Stimulated activated CD8-positive, alpha-beta memory T cell treated with anti-CD3 and anti-CD28 coated beads, Interleukin-12 subunit alpha, Interleukin-12 subunit beta, amount 100 ng/mL, for 4 hours (primary cell): ENCODE data around the gene COG5.

Source experiments
- DNase-seq: peaks from one replicate; pipeline ENCODE4 v3.0.0-alpha.2; 2020; ENCODE audit warnings: low read depth

The COG5 gene

GRCh38 chr7:107563775-107564552, at the start of gene COG5, which contains the start of gene DUS4L:
COG5 (minus strand) TSS chr7:107563920; CDS start chr7:107563896, 24 bp downstream.
DUS4L (plus strand) TSS chr7:107563971; CDS start chr7:107567071, 3,100 bp downstream.
- peak; percentile 78 for DNase-seq

GRCh38 chr7:107613439-107613838, 49.7 kb upstream of the COG5 start:
- DNase-seq: no peak

GRCh38 chr7:107610323-107610722, 46.6 kb upstream of the COG5 start:
- no peak for DNase-seq

- DNase-seq: no peak
Observed at GRCh38 chr7:107609811-107610261, 46.1 kb upstream of the COG5 start.

- no peak for DNase-seq
Observed at GRCh38 chr7:107606303-107606702, 42.6 kb upstream of the COG5 start.

GRCh38 chr7:107605218-107605815, 41.6 kb upstream of the COG5 start:
- no peak for DNase-seq

- DNase-seq: no peak
Observed at GRCh38 chr7:107600816-107601215, 37.1 kb upstream of the COG5 start.

GRCh38 chr7:107599262-107599661, 35.5 kb upstream of the COG5 start:
- DNase-seq: no peak

GRCh38 chr7:107597953-107598352, 34.2 kb upstream of the COG5 start:
- no peak for DNase-seq

GRCh38 chr7:107597582-107597916, 33.8 kb upstream of the COG5 start:
- DNase-seq: no peak

GRCh38 chr7:107596881-107597581, 33.3 kb upstream of the COG5 start:
- DNase-seq: no peak

GRCh38 chr7:107594961-107595737, 31.4 kb upstream of the COG5 start:
- DNase-seq: no peak

- DNase-seq: no peak
Observed at GRCh38 chr7:107593025-107593410, 29.3 kb upstream of the COG5 start.

- DNase-seq: no peak
Observed at GRCh38 chr7:107592361-107593024, 28.8 kb upstream of the COG5 start.

GRCh38 chr7:107591421-107591820, 27.7 kb upstream of the COG5 start:
- DNase-seq: no peak

- DNase-seq: no peak
Observed at GRCh38 chr7:107588529-107589130, 24.9 kb upstream of the COG5 start.

- DNase-seq: no peak
Observed at GRCh38 chr7:107584716-107585115, 21.0 kb upstream of the COG5 start.

GRCh38 chr7:107582875-107583274, 19.2 kb upstream of the COG5 start:
- DNase-seq: no peak

- DNase-seq: no peak
Observed at GRCh38 chr7:107581387-107582013, 17.8 kb upstream of the COG5 start.

GRCh38 chr7:107580716-107581383, 17.1 kb upstream of the COG5 start:
- no peak for DNase-seq
